Measurements from ENCODE around the gene ANO7. TPM values are rescaled to one million over a fixed set of nuclear protein-coding genes. Genes with fewer than 3 reads are reported as not detected.

The ANO7 gene
- total and polyA plus RNA-seq, 2 of the 13 experiments (the other 11 are each of a cell fraction or from before 2014, with no cell fraction given) = 4.1 to 4.9 TPM

DNA sequence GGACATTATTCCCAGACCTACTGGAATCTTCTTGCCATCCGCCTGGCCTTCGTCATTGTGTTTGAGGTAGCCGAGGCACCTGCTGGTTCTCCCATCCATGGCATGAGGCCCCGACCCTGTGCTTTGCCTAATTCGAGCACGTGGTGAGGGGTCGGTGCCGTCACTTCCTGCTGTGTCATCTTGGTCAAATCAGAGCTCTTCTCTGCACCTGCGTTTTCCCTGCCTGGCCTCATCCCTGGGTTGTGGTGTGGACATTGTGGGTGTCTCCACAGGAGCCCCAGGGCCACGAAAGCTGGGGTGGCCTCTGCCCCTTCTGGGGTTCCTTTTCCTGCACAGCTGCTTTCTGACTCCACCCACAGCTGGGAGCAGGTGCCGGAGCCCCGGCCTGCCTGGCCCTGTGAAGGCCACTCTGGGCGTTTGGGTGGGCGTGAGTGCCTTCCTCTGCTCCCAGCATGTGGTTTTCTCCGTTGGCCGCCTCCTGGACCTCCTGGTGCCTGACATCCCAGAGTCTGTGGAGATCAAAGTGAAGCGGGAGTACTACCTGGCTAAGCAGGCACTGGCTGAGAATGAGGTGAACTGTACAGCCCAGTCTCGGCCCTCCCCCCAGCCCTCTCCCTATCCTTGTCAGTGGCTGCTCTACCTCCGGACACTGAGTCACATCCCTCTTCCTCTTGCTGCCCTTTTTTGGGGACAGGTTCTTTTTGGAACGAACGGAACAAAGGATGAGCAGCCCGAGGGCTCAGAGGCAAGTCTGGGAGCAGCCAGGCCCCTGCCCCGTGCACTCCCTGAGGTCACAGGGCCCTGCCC lies 34.9 kb downstream of the ANO7 start (continued):
- TF ChIP-seq, protein P1, sequence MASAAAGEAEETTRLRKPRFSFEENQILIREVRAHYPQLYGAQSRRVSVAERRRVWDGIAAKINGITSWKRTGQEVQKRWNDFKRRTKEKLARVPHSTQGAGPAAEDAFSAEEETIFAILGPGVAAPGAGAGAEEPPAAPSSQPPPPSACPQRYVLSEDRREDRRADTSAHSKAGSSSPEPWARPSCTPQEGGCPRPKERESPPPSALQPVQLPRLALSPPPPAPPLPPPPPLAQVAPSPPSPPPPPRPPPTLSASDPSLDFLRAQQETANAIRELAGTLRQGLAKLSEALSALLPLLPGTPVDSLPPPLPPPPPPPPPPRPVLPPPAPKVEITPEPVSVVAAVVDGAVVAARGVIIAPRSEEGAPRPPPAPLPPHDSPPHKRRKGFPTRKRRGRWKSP (CRISPR knock-in tag; IDR thresholded peaks at IDR 0.05) = no peak; the same call in 1 of the 2 replicates
- TF ChIP-seq HNF4G (IDR thresholded peaks at IDR 0.05; ENCODE audit: borderline replicate concordance, low read depth, low read length) = no peak
- TF ChIP-seq HNF4G (CRISPR knock-in tag; IDR thresholded peaks at IDR 0.05; ENCODE audit: borderline replicate concordance, low read depth) = no peak; the same call in 1 of the 2 replicates
- no peak for TF ChIP-seq NR2F1 (CRISPR knock-in tag; IDR thresholded peaks at IDR 0.05)
- TF ChIP-seq ZBTB49 (CRISPR knock-in tag; IDR thresholded peaks at IDR 0.05; ENCODE audit: borderline replicate concordance) = no peak
- TF ChIP-seq HNF4A (CRISPR knock-in tag; IDR thresholded peaks at IDR 0.05) = no peak
- no peak for TF ChIP-seq ETS1 (CRISPR knock-in tag; IDR thresholded peaks at IDR 0.05)
- no peak for TF ChIP-seq ZFP37 (CRISPR knock-in tag; IDR thresholded peaks at IDR 0.05; ENCODE audit: borderline replicate concordance)
- no peak for TF ChIP-seq ZNF224 (CRISPR knock-in tag; IDR thresholded peaks at IDR 0.05)
- TF ChIP-seq FOXA3 (CRISPR knock-in tag; IDR thresholded peaks at IDR 0.05) = peak; percentile 18; the same call in 1 of the 2 replicates
- no peak for TF ChIP-seq DZIP1 (CRISPR knock-in tag; IDR thresholded peaks at IDR 0.05)
- TF ChIP-seq, protein P2, sequence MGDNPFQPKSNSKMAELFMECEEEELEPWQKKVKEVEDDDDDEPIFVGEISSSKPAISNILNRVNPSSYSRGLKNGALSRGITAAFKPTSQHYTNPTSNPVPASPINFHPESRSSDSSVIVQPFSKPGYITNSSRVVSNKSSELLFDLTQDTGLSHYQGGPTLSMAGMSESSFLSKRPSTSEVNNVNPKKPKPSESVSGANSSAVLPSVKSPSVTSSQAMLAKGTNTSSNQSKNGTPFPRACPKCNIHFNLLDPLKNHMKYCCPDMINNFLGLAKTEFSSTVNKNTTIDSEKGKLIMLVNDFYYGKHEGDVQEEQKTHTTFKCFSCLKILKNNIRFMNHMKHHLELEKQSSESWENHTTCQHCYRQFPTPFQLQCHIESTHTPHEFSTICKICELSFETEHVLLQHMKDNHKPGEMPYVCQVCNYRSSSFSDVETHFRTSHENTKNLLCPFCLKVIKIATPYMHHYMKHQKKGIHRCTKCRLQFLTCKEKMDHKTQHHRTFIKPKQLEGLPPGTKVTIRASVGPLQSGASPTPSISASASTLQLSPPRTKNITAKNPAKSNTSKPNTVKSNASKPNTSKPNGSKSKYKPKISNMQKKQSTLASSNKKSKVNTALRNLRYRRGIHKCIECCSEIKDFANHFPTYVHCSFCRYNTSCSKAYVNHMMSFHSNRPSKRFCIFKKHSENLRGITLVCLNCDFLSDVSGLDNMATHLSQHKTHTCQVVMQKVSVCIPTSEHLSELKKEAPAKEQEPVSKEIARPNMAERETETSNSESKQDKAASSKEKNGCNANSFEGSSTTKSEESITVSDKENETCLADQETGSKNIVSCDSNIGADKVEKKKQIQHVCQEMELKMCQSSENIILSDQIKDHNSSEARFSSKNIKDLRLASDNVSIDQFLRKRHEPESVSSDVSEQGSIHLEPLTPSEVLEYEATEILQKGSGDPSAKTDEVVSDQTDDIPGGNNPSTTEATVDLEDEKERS (CRISPR knock-in tag; IDR thresholded peaks at IDR 0.05) = no peak
- no peak for TF ChIP-seq TEAD2 (CRISPR knock-in tag; IDR thresholded peaks at IDR 0.05)
- no peak for TF ChIP-seq HMG20A (CRISPR knock-in tag; IDR thresholded peaks at IDR 0.05; ENCODE audit: borderline replicate concordance)
- no peak for TF ChIP-seq NFYC (CRISPR knock-in tag; IDR thresholded peaks at IDR 0.05)
- TF ChIP-seq NCOA5 (CRISPR knock-in tag; IDR thresholded peaks at IDR 0.05) = no peak
- TF ChIP-seq SALL2 (CRISPR knock-in tag; IDR thresholded peaks at IDR 0.05) = no peak
- no peak for TF ChIP-seq TBP (CRISPR knock-in tag; IDR thresholded peaks at IDR 0.05)
